COLO829 (cell line): ENCODE measurements around the gene GCSH.
"Not testable (repeated sequence)": the region's sequence is repeated elsewhere in the genome, so short reads cannot be mapped to it uniquely, and the experiment has no call there.

Experiments
- DNase-seq: peaks from one replicate; pipeline ENCODE4 v3.0.0; 2012; ENCODE audit warnings: low spot score

The GCSH gene

GRCh38 chr16:81095953-81096714 is at the start of gene GCSH:
GCSH (minus strand) TSS chr16:81096395; CDS start chr16:81096278, 117 bp downstream.
- DNase-seq = peak; percentile 86

DNA sequence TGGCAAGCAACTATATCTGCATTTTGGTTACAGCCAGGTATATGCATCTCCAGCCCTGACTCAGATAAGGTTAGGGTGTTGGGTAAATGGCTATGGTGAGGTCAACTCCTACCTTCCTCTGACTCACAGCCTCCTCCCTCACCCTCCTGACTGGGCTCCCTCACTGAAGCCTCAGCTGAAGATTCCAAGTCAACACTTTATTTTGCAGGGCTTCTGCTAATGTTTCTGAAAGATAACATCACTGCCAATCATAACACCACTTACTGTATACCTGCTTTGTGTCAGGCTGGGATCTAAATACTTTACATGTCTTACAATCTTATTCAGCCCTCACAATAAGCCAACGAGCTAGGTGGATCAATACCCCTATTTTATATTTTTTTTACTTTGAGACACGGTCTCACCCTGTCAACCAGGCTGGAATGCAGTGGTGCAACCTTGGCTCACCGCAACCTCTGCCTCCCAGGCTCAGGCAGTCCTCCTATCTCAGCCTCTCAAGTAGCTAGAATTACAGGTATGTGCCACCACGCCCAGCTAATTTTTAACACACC is 47.8 kb upstream of the GCSH start:
- DNase-seq = no peak

DNA sequence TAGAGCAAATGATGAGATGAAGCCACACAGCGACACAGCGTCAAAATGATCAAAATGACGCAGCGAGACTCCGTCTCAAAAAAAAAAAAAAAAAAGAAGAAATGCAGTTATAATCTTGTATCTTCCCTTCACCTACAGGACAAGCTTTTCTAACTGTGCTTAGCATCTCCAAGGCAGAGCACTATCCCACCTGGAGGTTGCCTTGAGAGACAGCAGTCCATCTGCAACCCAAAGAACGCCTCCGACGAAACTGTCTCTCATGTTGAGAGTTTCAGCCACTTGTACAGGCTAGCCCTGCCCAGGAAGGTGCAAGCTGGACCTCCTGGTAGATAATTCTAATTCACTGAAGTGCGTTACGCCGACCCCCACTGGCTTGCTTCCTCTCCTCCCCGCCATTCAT is 46.7 kb upstream of the GCSH start:
- no peak for DNase-seq

DNA sequence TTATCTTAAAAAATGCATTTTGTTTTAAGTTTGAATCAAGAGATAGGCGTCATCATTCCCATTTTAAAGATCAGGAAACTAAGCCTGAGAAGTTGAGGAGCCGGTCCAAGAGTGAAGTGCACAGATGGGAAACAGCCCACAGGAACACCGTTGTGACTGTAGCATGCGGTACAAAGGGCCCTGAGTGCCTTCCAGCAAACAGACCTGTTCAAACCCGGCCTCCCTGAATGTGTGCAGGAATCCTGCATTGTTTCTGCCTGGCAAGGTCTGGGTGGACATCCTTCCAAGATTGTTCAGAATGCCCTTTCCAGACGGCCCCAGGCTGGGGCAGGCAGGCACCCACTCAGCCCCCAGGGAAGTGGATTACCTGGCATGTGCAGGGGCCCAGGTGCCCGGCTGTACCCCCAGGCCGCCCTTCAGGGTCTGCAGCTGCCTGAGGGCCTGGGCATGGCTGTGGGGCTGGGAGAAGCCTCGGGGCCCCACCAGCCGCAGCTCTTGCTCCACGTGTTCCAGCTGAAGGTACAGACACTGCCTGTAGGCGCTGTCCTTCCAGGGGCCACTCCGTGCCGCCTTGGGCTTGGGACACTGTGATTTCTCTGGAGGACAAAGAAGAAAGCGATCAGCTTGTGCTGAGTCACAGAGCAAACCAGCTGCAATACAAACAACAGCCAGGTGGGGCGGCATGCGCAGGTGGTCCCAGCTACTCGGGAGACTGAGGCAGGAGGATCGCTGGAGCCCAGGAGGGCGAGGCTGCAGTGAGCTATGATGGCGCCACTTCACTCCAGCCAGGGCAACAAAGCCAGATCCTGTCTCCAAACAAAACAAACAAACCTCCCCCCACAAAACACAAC is 45.0 kb upstream of the GCSH start:
- no peak for DNase-seq

DNA sequence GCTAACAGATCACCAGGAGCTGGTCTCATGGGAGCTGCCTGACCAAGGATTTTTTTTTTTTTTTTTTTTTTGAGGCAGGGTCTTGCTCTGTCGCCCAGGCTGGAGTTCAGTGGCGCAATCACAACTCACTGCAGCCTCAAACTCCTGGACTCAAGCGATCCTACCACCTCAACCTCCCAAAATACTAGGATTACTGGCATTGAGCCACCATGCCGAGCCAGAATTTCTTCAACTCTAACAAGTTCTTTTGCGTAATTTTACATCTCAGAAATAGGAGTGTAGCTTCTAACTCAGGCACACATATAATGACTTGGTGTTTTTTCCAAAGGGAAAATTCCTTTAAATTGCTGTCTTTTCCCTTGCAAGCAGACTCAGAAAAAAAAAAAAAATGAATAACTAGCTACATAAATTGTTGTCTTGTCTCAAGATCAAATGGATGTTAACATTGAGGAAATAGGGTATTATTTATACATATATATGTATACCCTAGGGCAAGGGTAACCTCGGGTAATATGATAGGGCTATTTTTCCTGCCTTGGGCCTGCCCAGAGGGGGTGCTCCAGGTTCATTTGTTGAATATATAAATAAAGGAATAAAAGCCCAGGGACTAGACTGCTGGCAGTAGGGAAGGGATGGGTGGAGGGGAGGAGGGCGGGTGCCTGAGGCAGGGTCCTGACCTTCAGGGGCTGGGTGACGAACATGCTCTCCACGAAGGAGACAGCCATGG is 42.8 kb upstream of the GCSH start:
- no peak for DNase-seq

GRCh38 chr16:81137754-81138153 is 41.6 kb upstream of the GCSH start:
- DNase-seq = no peak

DNA sequence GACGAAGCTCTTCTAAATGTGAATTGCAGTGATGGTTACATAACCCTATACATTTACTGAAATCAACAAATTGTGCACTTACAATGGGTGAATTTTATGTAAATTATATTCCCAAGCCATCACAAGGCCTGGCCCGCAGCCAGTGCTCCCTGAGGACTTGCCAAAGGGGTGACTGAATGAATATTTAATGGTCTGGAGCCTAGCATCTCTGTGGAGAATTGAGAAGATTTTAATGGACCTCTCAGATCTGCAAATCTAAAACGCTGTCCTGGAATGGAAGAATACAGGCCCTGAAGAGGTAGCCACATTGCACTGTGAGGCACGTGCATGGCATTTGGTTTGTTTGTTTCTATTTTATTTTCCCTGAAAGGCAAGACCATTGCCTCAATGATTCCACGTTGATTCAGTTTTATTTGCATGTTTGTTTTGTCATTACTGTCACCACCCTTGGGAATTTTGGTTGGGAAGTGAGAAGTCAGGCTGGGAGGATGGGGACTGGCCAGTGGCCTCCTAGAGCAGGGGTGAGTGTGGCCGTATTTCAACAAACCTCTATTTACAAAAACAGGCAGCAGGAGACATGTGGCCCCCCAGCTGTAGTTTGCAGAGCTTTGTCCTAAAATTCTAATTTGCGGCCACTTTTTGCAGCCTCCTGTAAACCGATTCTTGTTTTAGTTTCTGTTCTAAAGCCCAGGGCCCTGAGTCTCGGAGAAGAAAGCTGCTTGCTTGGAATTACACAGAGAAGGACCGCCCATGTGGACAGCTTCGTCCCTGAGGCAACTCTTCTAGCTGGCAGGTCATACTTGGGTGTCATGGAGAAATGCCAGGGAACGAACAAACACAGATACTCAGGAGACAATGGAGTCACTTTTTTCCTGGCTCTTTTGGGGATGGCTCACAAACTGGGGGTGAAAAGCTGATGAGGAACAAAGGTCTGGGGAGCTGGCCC is 40.5 kb upstream of the GCSH start:
- DNase-seq = no peak

GRCh38 chr16:81130126-81130525 is 33.9 kb upstream of the GCSH start:
- no peak for DNase-seq

- no peak for DNase-seq
These were observed 32.7 kb upstream of the GCSH start for GRCh38 chr16:81128726-81129524.

DNA sequence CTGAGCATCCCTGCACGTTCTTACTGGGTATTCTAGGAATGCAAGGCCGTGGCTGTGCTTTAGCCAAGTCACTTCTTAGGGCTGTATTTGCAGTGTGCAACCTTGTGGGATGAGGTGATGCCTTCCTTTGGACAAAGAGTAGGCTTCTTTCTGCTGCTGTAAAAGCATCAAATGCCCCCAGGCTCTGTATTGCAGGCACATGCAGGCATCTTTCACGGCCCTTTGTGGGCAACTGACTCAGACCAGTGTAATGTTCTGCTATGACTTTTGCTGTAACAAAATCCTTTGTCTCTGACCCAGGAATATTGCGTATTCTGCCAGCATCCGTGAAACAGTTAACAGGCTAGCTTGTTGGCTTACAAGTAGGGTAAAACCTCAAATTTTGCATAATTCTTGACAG is 30.9 kb upstream of the GCSH start:
- peak; percentile 28 for DNase-seq

- DNase-seq = no peak
These were observed 27.1 kb upstream of the GCSH start for GRCh38 chr16:81123092-81123852.

DNA sequence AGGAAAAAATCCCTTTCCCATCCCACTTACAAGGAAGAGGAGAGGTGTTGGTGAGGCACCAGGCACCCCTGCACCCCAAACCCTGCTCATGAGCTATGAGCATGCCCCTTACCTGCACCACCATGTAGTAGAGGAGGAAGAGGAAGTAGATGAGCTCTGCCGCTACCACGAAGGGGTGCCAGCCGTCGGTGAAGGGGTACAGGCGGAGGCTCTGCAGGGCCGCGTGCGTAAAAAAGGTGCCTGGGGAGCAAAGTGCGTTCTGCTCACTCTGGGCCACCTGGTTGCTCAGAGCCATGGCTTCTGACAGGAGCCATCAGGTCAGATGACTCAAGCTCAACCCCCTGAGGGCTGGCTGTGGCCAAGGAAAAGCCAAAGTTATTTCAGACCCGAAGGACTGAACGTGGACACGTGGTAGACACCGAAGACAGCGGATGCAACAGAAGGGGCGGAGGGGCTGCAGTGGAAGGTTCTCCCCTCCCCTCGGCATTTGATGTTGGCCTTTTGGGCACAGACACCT is 25.3 kb upstream of the GCSH start:
- no peak for DNase-seq

GRCh38 chr16:81117436-81117835 is 21.2 kb upstream of the GCSH start:
- no peak for DNase-seq

DNA sequence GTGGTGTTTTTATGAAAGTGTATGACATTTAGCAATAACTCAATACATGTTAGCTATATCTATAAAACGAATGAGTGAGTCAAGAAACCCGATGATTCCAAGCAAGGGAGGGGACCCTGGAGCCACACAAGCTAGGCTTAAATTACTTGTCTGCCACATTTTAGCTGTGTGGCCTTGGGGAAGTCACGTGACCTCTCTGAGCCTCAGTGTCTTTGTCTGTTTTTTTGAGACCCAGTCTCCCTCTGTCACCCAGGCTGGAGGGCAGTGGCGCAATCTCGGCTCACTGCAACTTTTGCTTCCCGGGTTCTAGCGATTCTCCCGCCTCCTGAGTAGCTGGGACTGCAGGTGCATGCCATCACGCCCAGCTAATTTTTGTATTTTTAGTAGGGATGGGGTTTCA is 20.1 kb upstream of the GCSH start:
- DNase-seq = no peak

GRCh38 chr16:81112453-81112852 is 16.3 kb upstream of the GCSH start:
- no peak for DNase-seq

DNA sequence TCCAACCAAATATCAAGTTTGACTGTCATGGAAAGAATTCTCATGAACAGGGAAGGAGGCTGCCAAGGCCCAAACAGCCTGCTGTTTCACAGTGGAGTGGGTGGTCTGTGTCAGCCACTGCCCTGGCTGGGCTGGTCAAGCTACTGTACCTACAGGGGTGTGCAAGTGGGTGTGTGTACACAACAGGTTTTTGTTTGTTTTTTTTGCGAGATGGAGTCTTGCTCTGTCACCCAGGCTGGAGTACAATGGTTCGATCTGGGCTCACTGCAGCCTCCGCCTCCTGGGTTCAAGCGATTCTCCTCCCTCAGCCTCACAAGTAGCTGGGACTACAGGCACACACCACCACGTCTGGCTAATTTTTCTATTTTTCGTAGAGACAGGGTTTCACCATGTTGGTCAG is 13.1 kb upstream of the GCSH start:
- not testable (repeated sequence) for DNase-seq

DNA sequence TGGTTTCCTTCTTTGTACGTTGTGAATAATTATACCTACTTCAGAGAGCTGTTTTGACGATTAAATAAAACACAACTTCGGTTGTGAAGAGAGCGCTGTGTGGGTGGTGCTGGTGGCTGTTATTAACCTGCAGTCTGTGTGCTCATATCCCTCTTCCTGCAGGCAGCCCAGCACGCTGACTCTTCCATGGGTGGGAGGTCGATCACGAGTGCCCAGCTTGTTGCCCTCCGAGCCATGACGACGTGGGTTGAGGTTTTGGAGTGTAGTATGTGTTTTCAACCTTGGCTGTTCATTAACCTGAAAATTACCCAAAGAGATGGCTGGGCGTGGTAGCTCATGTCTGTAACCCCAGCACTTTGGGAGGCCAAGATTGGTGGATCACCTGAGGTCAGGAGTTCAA is 11.3 kb upstream of the GCSH start:
- DNase-seq = no peak

- no peak for DNase-seq
These were observed 10.8 kb upstream of the GCSH start for GRCh38 chr16:81106826-81107503.

GRCh38 chr16:81105946-81106345 is 9.8 kb upstream of the GCSH start:
- no peak for DNase-seq
